DOHH2 (cell line): ENCODE data around the gene CCR8.

Experiments used
- CTCF ChIP-seq: fragments of 200-600 bp; sonication (generic); IDR thresholded peaks from one replicate; pipeline ENCODE4 v1.5.1; 2014; ENCODE audit warnings: antibody characterized with exemption, mild to moderate bottlenecking, low read depth, low read length; ENCODE audit not compliant: poor library complexity, severe bottlenecking
- EZH2phosphoT487 ChIP-seq: fragments of 200-600 bp; sonication (generic); IDR thresholded peaks from 2 replicates; pipeline ENCODE4 v1.6.1; 2017; ENCODE audit warnings: borderline replicate concordance, mild to moderate bottlenecking, antibody characterized with exemption, low read length, moderate library complexity, mixed read lengths

GRCh38 chr3:39372833-39373232 lies 43.3 kb downstream of the CCR8 start:
- no peak for TF ChIP-seq CTCF
- TF ChIP-seq EZH2phosphoT487, result no peak
